ENCODE results near the gene MVP. TPM values are rescaled to one million over a fixed set of nuclear protein-coding genes. Genes with fewer than 3 reads are reported as not detected.
"Not testable (repeated sequence)": the region's sequence is repeated elsewhere in the genome, so short reads cannot be mapped to it uniquely, and the experiment has no call there.

Gene MVP
- total RNA-seq, 1 donor from 2014 or later: 87.1 TPM

- Histone ChIP-seq H3K27me3 (ENCODE audit: control insufficient read depth, insufficient read depth, low read length) (no peaks in the 10 kb centered on the region), H3K4me3 (ENCODE audit: low read depth, low read length) (no peak overlapping the region), H3K36me3 (ENCODE audit: control insufficient read depth, insufficient read depth, low read length) (no peaks in the 10 kb centered on the region)
- FAIRE-seq: no peak
- no peak for TF ChIP-seq CTCF (IDR thresholded peaks at IDR 0.05; ENCODE audit: insufficient read depth, low read length, severe bottlenecking)
- no peak for DNase-seq (ENCODE audit: low read depth)
Observed at GRCh38 chr16:29868396-29869009, 48.2 kb downstream of the MVP start.

- H3K36me3 ChIP-seq (ENCODE audit: control insufficient read depth, insufficient read depth, low read length); H3K27me3 ChIP-seq (ENCODE audit: control insufficient read depth, insufficient read depth, low read length); FAIRE-seq; DNase-seq (ENCODE audit: low read depth); H3K4me3 ChIP-seq (ENCODE audit: low read depth, low read length): not testable (repeated sequence)
Observed at GRCh38 chr16:29869067-29869466, 48.8 kb downstream of the MVP start.

GRCh38 chr16:29871822-29872546, 51.7 kb downstream of the MVP start:
- DNase-seq (ENCODE audit: low read depth): no peak
- no peak overlapping the region for H3K4me3 ChIP-seq (ENCODE audit: low read depth, low read length)
- no peak for FAIRE-seq
- no peaks in the 10 kb centered on the region for H3K36me3 ChIP-seq (ENCODE audit: control insufficient read depth, insufficient read depth, low read length)
- peaks cover 8% of the 10 kb centered on the region for H3K27me3 ChIP-seq (ENCODE audit: control insufficient read depth, insufficient read depth, low read length)
- TF ChIP-seq CTCF (IDR thresholded peaks at IDR 0.05; ENCODE audit: insufficient read depth, low read length, severe bottlenecking): no peak

- H3K4me3 ChIP-seq (ENCODE audit: low read depth, low read length): no peak overlapping the region
- no peak for TF ChIP-seq CTCF (IDR thresholded peaks at IDR 0.05; ENCODE audit: insufficient read depth, low read length, severe bottlenecking)
- no peak for FAIRE-seq
- peaks cover 12% of the 10 kb centered on the region for H3K27me3 ChIP-seq (ENCODE audit: control insufficient read depth, insufficient read depth, low read length)
- H3K36me3 ChIP-seq (ENCODE audit: control insufficient read depth, insufficient read depth, low read length): no peaks in the 10 kb centered on the region
- DNase-seq (ENCODE audit: low read depth): no peak
Observed at GRCh38 chr16:29873319-29873718, 53.1 kb downstream of the MVP start.

GRCh38 chr16:29875206-29875605, 54.9 kb downstream of the MVP start:
- Histone ChIP-seq H3K4me3 (ENCODE audit: low read depth, low read length) (no peak overlapping the region), H3K36me3 (ENCODE audit: control insufficient read depth, insufficient read depth, low read length) (no peaks in the 10 kb centered on the region), H3K27me3 (ENCODE audit: control insufficient read depth, insufficient read depth, low read length) (peaks cover 12% of the 10 kb centered on the region)
- FAIRE-seq (no peak), DNase-seq (ENCODE audit: low read depth) (no peak)
- no peak for TF ChIP-seq CTCF (IDR thresholded peaks at IDR 0.05; ENCODE audit: insufficient read depth, low read length, severe bottlenecking)

- peaks cover 12% of the 10 kb centered on the region for H3K27me3 ChIP-seq (ENCODE audit: control insufficient read depth, insufficient read depth, low read length)
- FAIRE-seq (no peak), DNase-seq (ENCODE audit: low read depth) (no peak)
- no peak for TF ChIP-seq CTCF (IDR thresholded peaks at IDR 0.05; ENCODE audit: insufficient read depth, low read length, severe bottlenecking)
- no peak overlapping the region for H3K4me3 ChIP-seq (ENCODE audit: low read depth, low read length)
- no peaks in the 10 kb centered on the region for H3K36me3 ChIP-seq (ENCODE audit: control insufficient read depth, insufficient read depth, low read length)
Observed at GRCh38 chr16:29876217-29876593, 55.9 kb downstream of the MVP start.
